ENCODE results near the gene DMRTC2.

Gene DMRTC2

DNA sequence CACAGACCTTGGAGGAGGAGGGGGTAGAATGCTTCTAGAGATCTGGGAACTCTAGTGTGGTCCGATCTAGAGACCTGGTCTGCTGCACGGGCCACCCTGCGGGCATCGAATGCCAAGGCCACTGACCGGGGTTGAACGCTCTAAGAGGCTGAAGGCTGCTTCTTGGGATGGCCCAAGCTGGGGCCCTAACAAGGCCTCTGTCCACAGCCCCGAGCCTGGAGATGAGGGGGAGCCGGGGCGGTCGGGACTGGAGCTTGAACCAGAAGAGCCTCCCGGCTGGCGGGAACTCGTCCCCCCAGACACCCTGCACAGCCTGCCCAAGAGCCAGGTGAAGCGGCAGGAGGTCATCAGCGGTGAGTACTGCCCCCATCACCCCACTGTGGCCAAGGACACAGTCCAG is 53.4 kb downstream of the DMRTC2 start:
- H3K9ac ChIP-seq (ENCODE audit: low read depth, low read length, poor library complexity), result no peak overlapping the region
- no peak overlapping the region for H2BK120ac ChIP-seq (ENCODE audit: low read depth, low read length)
- H3K18ac ChIP-seq (ENCODE audit: low read length), result no peak overlapping the region
- no peak overlapping the region for H2AFZ ChIP-seq (ENCODE audit: low read length)
- no peaks in the 10 kb centered on the region for H3K4me1 ChIP-seq (ENCODE audit: control insufficient read depth in 2 of 2, insufficient read depth in 1 of 2, low read depth in 1 of 2, low read length in 2 of 2)
- H3K23ac ChIP-seq (ENCODE audit: low read depth, low read length, poor library complexity), result no peak overlapping the region
- no peak overlapping the region for H3K4me2 ChIP-seq (ENCODE audit: insufficient read depth, low read length, poor library complexity, severe bottlenecking)
- H2BK15ac ChIP-seq (ENCODE audit: low read length), result no peak overlapping the region
- no peak overlapping the region for H4K91ac ChIP-seq (ENCODE audit: low read depth, low read length, poor library complexity)
- no peak for DNase-seq (ENCODE audit: low spot score)
- no peak overlapping the region for H2BK5ac ChIP-seq (ENCODE audit: low read length)
- no peak overlapping the region for H4K8ac ChIP-seq (ENCODE audit: low read depth, low read length)
- H3K4ac ChIP-seq (ENCODE audit: low read length), result no peak overlapping the region
- H2BK12ac ChIP-seq (ENCODE audit: low read length), result no peak overlapping the region
- H3K9me3 ChIP-seq (replicated peaks in 1 of 2; ENCODE audit: control insufficient read depth in 2 of 2, insufficient read depth in 1 of 2, low read depth in 1 of 2, low read length in 2 of 2), result no peaks in the 10 kb centered on the region
- H3K14ac ChIP-seq (ENCODE audit: low read length), result no peak overlapping the region
- peaks cover 24 to 55% of the 10 kb centered on the region in 2 donors for H3K36me3 ChIP-seq (replicated peaks in 1 of 2; ENCODE audit: control insufficient read depth in 2 of 2, insufficient read depth in 2 of 2, low read length in 2 of 2)
- no CpG with 5 or more reads among the region's 15 CpGs for WGBS, 2 donors (ENCODE audit: extremely low coverage in 2 of 2, insufficient read length in 2 of 2, insufficient replicate concordance in 1 of 2)
- no peak overlapping the region for H2AK5ac ChIP-seq (ENCODE audit: low read depth, low read length)
- peaks cover 1% of the 10 kb centered on the region for H3K79me1 ChIP-seq (ENCODE audit: low read depth, low read length)
- no peak overlapping the region for H3K4me3 ChIP-seq (ENCODE audit: low read length in 2 of 2)
- no peaks in the 10 kb centered on the region for H3K27me3 ChIP-seq (ENCODE audit: control insufficient read depth in 3 of 3, insufficient read depth in 3 of 3, low read depth in 1 of 3, low read length in 3 of 3)
- H3K27ac ChIP-seq (replicated peaks; ENCODE audit: low read length), result no peak overlapping the region

Small RNAs within 50 kb of the gene (small RNA-seq; reads per million reads assigned to genes)
- gene MIR6797 (ENCODE audit: insufficient read depth), result 6.3 reads per million, percentile 33 among the genes with 10 or more reads in this experiment
